HepG2 (cell line): ENCODE measurements around the gene RAB3A. TPM values are rescaled to one million over a fixed set of nuclear protein-coding genes. Genes with fewer than 3 reads are reported as not detected.
A peak's percentile ranks its signal among the peaks of the same experiment; 100 is the strongest.

Source experiments
- DZIP1 ChIP-seq: sonication (generic); formaldehyde crosslinking; IDR thresholded peaks from 2 replicates; pipeline ENCODE4 v1.5.0; 2020; ENCODE audit warnings: mild to moderate bottlenecking, missing genetic modification reagents
- FOXJ3 ChIP-seq: sonication (generic); formaldehyde crosslinking; IDR thresholded peaks from 2 replicates; pipeline ENCODE4 v1.4.0; 2020; ENCODE audit warnings: missing genetic modification reagents, mild to moderate bottlenecking, borderline replicate concordance
- GTF2F1 ChIP-seq: fragments of 150-350 bp; IDR thresholded peaks from 2 replicates; pipeline ENCODE4 v1.6.1; 2014; ENCODE audit warnings: low read length
- SMAD3 ChIP-seq: sonication (generic); formaldehyde crosslinking; IDR thresholded peaks from 2 replicates; pipeline ENCODE4 v1.4.0; 2020; ENCODE audit warnings: missing genetic modification reagents
- XBP1 ChIP-seq: sonication (generic); formaldehyde crosslinking; IDR thresholded peaks from 2 replicates; pipeline ENCODE4 v1.5.0; 2020; ENCODE audit warnings: missing genetic modification reagents
- ZBTB2 ChIP-seq: sonication (generic); formaldehyde crosslinking; IDR thresholded peaks from 2 replicates; pipeline ENCODE4 v1.8.0; 2022; ENCODE audit warnings: low read depth, missing genetic modification reagents
- ZNF234 ChIP-seq: sonication (generic); formaldehyde crosslinking; conservative IDR thresholded peaks from 2 replicates; pipeline ENCODE4 v1.5.1; 2020; ENCODE audit warnings: mild to moderate bottlenecking, missing genetic modification reagents
- ZNF235 ChIP-seq: sonication (generic); formaldehyde crosslinking; IDR thresholded peaks from 2 replicates; pipeline ENCODE4 v1.8.1; 2023; ENCODE audit warnings: mild to moderate bottlenecking, missing genetic modification reagents, borderline replicate concordance
- ZNF318 ChIP-seq: sonication (generic); formaldehyde crosslinking; IDR thresholded peaks from 2 replicates; pipeline ENCODE4 v1.4.0; 2020; ENCODE audit warnings: mild to moderate bottlenecking, missing genetic modification reagents
- ZNF367 ChIP-seq: sonication (generic); formaldehyde crosslinking; IDR thresholded peaks from 2 replicates; pipeline ENCODE4 v1.4.0; 2020; ENCODE audit warnings: missing genetic modification reagents, borderline replicate concordance
- ZNF574 ChIP-seq: sonication (generic); formaldehyde crosslinking; IDR thresholded peaks from 2 replicates; pipeline ENCODE4 v1.4.0; 2020; ENCODE audit warnings: missing genetic modification reagents
- ZNF878 ChIP-seq: sonication (generic); formaldehyde crosslinking; IDR thresholded peaks from 2 replicates; pipeline ENCODE4 v1.8.1; 2023; ENCODE audit warnings: mild to moderate bottlenecking, missing genetic modification reagents, moderate library complexity
- ZSCAN31 ChIP-seq: sonication (generic); formaldehyde crosslinking; IDR thresholded peaks from 2 replicates; pipeline ENCODE4 v1.5.0; 2020; ENCODE audit warnings: low read depth, mild to moderate bottlenecking, missing genetic modification reagents
- polyA plus RNA-seq, 8 experiments: library from polyadenylated mRNA; depleted of rRNA in 3 of 8; stranded (reverse) in 7 of 8; unstranded in 1 of 8; fragments of >200 nt; fragmentation: Illumina TruSeq in 4 of 8; extraction: Trizol in 4 of 8; gene quantifications; 2 replicates each; pipeline versions ENCODE4 v1.2.1 to v1.2.3, GENCODE V29; 2011 to 2016; ENCODE audit warnings: low read depth in 4 of 8, missing spikeins in 1 of 8, mixed read lengths in 1 of 8; ENCODE audit not compliant: insufficient read depth in 1 of 8
- total RNA-seq, 5 experiments: library from RNA; depleted of rRNA; stranded (reverse); fragments of >200 nt; fragmentation: Illumina TruSeq; extraction: Trizol; gene quantifications; 2 replicates each; pipeline ENCODE4 v1.2.3, GENCODE V29; 2016; ENCODE audit warnings: low read depth in 1 of 5
- TF ChIP-seq, protein P1 (sequence below): sonication (generic); formaldehyde crosslinking; IDR thresholded peaks from 2 replicates; pipeline ENCODE4 v1.4.0; 2020; ENCODE audit warnings: mild to moderate bottlenecking, missing genetic modification reagents

RAB3A gene
- total and polyA plus RNA-seq, 2 of the 13 experiments (the other 11 are each of a cell fraction or from before 2014, with no cell fraction given), result 0.58 to 0.98 TPM

- TF ChIP-seq, protein P1, sequence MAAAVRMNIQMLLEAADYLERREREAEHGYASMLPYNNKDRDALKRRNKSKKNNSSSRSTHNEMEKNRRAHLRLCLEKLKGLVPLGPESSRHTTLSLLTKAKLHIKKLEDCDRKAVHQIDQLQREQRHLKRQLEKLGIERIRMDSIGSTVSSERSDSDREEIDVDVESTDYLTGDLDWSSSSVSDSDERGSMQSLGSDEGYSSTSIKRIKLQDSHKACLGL, result no peak; the same call in 1 of the 2 replicates
- TF ChIP-seq DZIP1 (no peak), ZSCAN31 (peak; percentile 73; the same call in 1 of the 2 replicates), ZNF318 (CRISPR knock-in tag) (no peak), XBP1 (CRISPR knock-in tag) (no peak), FOXJ3 (CRISPR knock-in tag) (no peak), ZNF235 (CRISPR knock-in tag) (no peak), ZNF234 (CRISPR knock-in tag) (no peak), ZNF878 (CRISPR knock-in tag) (no peak), ZBTB2 (CRISPR knock-in tag) (no peak), SMAD3 (CRISPR knock-in tag) (no peak), ZNF367 (CRISPR knock-in tag) (no peak), GTF2F1 (no peak), ZNF574 (CRISPR knock-in tag) (peak; percentile 19; the same call in 1 of the 2 replicates)
These were observed at the start of gene RAB3A (continued) for GRCh38 chr19:18203863-18204393.
